Caco-2 (cell line): ENCODE results near the gene PIGV. TPM values are rescaled to one million over a fixed set of nuclear protein-coding genes. Genes with fewer than 3 reads are reported as not detected.

Source experiments
- BruUV-seq: library from RNA; stranded (reverse); fragments of 400-500 nt; replicated peaks from 2 replicates; lab custom pipeline; 2021; lab: Mats Ljungman, UMichigan
- CTCF ChIA-PET: fragments of 300-600 bp; sonication (Branson Sonifier 250); formaldehyde crosslinking; loops from one replicate; lab custom pipeline; 2022; ENCODE audit warnings: antibody characterized with exemption; lab: Charles Lee
- POLR2A ChIA-PET: fragments of 300-600 bp; sonication (Branson Sonifier 250); formaldehyde crosslinking; loops from one replicate; lab custom pipeline; 2022; ENCODE audit warnings: antibody characterized with exemption; lab: Charles Lee
- DNase-seq, 2 experiments: peaks; one replicate each; pipeline versions ENCODE4 v3.0.0 to v3.0.0-alpha.2; 2020 to 2022
- H3K27me3 ChIP-seq: replicated peaks from 2 replicates; pipeline ENCODE4 v1.6.0; 2011; ENCODE audit warnings: low read length; ENCODE audit not compliant: control insufficient read depth, insufficient read depth
- H3K36me3 ChIP-seq: 2 replicates; pipeline ENCODE4 v1.5.1; 2011; ENCODE audit warnings: low read length; ENCODE audit not compliant: control insufficient read depth, insufficient read depth
- H3K4me1 ChIP-seq: fragments of 250-450 bp; sonication (Bioruptor Pico); 2 replicates; pipeline ENCODE4 v1.5.1; 2020; ENCODE audit warnings: mild to moderate bottlenecking
- H3K4me3 ChIP-seq: 2 replicates; pipeline ENCODE4 v1.5.1; 2011; ENCODE audit warnings: low read depth, mild to moderate bottlenecking, control low read depth, low read length
- H3K9me3 ChIP-seq: fragments of 250-450 bp; sonication (Bioruptor Pico); 2 replicates; pipeline ENCODE4 v1.5.1; 2020; ENCODE audit warnings: mild to moderate bottlenecking, moderate library complexity
- H3K27ac Mint-ChIP-seq: one replicate; pipeline ENCODE4 v1.8.0; 2022; ENCODE audit warnings: mixed read lengths; ENCODE audit not compliant: unreplicated experiment
- H3K27me3 Mint-ChIP-seq: one replicate; pipeline ENCODE4 v1.8.0; 2022; ENCODE audit warnings: mixed read lengths; ENCODE audit not compliant: insufficient read depth, unreplicated experiment
- H3K36me3 Mint-ChIP-seq: one replicate; pipeline ENCODE4 v1.8.0; 2022; ENCODE audit warnings: mild to moderate bottlenecking, mixed read lengths; ENCODE audit not compliant: insufficient read depth, unreplicated experiment
- H3K4me1 Mint-ChIP-seq: one replicate; pipeline ENCODE4 v1.8.0; 2022; ENCODE audit warnings: low read depth, mixed read lengths; ENCODE audit not compliant: unreplicated experiment
- H3K4me3 Mint-ChIP-seq: one replicate; pipeline ENCODE4 v1.8.0; 2022; ENCODE audit warnings: mild to moderate bottlenecking, moderate library complexity, mixed read lengths; ENCODE audit not compliant: unreplicated experiment
- H3K9me3 Mint-ChIP-seq: one replicate; pipeline ENCODE4 v1.8.0; 2022; ENCODE audit warnings: mixed read lengths; ENCODE audit not compliant: unreplicated experiment
- intact Hi-C: fragments of 100-400 bp; cut with micrococcal nuclease; formaldehyde crosslinking; loops from one replicate; pipeline ENCODE4 v1.10.0; 2022; ENCODE audit not compliant: unreplicated experiment
- total RNA-seq: library from RNA; stranded (reverse); gene quantifications from 2 replicates; pipeline ENCODE4 v1.2.3, GENCODE V29; 2022
- TF ChIP-seq, protein P1 (sequence below), 2 experiments: fragments of 200-600 bp in 1 of 2; IDR thresholded peaks; 1 replicate in 1 of 2; 2 replicates in 1 of 2; pipeline versions ENCODE4 v1.5.1 to v1.8.0; 2011 to 2022; ENCODE audit warnings: antibody characterized with exemption in 1 of 2, control low read depth in 1 of 2, inconsistent platforms in 1 of 2, low read depth in 1 of 2, low read length in 1 of 2, mild to moderate bottlenecking in 1 of 2, moderate library complexity in 1 of 2; ENCODE audit not compliant: insufficient read depth in 1 of 2, severe bottlenecking in 1 of 2, unreplicated experiment in 1 of 2

PIGV gene
- total RNA-seq, 1 experiment from 2014 or later: 10.0 TPM

DNA sequence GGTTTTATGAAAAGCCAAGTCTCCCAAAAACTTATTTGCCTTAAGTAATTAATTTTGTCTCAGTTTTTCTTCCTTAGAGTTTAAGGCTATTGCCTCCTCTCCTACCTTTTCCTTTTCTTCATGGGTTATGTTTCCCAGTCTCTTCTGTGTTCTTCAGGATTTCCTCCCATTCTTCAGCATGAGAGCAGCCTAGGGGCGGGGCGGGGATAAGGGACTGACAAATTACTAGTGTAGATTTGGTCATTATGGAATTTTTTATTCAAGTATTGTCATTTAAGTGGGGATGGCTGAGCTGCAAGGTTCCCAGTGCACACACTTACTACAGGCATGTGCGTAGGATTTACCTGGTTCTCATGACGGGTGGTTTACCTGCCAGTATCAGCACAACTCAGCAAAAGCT is 35.2 kb upstream of the PIGV start:
- Mint-ChIP-seq H3K27ac (no peak overlapping the region), H3K4me3 (no peak overlapping the region), H3K9me3 (no peaks in the 10 kb centered on the region), H3K27me3 (no peaks in the 10 kb centered on the region), H3K36me3 (peaks cover 68% of the 10 kb centered on the region), H3K4me1 (no peaks in the 10 kb centered on the region)
- BruUV-seq: no TSS peak
- TF ChIP-seq, protein P1, sequence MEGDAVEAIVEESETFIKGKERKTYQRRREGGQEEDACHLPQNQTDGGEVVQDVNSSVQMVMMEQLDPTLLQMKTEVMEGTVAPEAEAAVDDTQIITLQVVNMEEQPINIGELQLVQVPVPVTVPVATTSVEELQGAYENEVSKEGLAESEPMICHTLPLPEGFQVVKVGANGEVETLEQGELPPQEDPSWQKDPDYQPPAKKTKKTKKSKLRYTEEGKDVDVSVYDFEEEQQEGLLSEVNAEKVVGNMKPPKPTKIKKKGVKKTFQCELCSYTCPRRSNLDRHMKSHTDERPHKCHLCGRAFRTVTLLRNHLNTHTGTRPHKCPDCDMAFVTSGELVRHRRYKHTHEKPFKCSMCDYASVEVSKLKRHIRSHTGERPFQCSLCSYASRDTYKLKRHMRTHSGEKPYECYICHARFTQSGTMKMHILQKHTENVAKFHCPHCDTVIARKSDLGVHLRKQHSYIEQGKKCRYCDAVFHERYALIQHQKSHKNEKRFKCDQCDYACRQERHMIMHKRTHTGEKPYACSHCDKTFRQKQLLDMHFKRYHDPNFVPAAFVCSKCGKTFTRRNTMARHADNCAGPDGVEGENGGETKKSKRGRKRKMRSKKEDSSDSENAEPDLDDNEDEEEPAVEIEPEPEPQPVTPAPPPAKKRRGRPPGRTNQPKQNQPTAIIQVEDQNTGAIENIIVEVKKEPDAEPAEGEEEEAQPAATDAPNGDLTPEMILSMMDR (IDR thresholded peaks at IDR 0.05; ENCODE audit: insufficient read depth in 1 of 2, low read depth in 1 of 2, low read length in 1 of 2, severe bottlenecking in 1 of 2, unreplicated experiment in 1 of 2): no peak
- H3K4me1 ChIP-seq: no peaks in the 10 kb centered on the region
- H3K4me3 ChIP-seq: no peak overlapping the region
- H3K36me3 ChIP-seq: no peaks in the 10 kb centered on the region; the same call in 1 of the 2 replicates
- intact Hi-C loops: no loop called here
- ChIA-PET POLR2A (no interaction called here), CTCF (no interaction called here)
- H3K9me3 ChIP-seq: no peaks in the 10 kb centered on the region
- H3K27me3 ChIP-seq: no peaks in the 10 kb centered on the region
- no peak for DNase-seq

DNA sequence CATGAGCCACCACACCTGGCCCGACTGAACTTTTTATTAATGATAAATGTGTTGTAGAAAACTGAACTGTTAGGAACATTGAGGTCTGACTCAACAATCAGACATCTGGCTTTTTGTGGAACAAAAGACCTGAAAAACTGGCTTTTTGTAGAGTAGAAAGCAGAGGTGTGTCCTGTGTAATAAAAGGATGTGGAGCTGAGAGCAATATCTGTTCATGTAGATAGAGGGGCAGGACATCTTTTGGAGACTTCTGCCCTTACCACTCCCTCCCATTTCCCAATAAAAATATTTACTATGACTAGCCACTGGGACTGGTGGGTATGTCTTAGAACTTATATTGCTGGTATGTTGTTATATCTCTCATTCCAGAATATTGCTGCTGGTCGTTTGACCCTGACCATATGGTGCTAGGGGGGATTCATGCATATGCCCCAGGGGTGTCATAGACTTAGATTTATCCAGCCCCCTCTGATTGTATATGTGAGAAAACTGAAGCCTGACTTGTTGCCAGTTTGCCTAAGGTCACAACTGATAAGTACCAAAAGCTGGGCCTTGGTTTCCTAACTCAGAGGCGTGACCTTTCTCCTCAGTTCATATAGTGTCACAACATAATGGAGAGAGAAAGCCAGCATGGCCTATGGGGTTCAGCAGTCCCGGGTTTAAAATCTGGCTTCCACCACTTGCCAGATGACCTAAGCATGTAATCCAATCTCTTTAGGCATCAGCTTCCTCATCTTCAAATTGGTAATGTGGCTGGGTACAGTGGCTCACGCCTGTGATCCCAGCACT is 33.5 kb upstream of the PIGV start:
- Mint-ChIP-seq H3K4me1 (no peaks in the 10 kb centered on the region), H3K27ac (no peak overlapping the region), H3K36me3 (peaks cover 67% of the 10 kb centered on the region), H3K4me3 (no peak overlapping the region), H3K9me3 (no peaks in the 10 kb centered on the region), H3K27me3 (no peaks in the 10 kb centered on the region)
- Histone ChIP-seq H3K4me1 (no peaks in the 10 kb centered on the region), H3K9me3 (no peaks in the 10 kb centered on the region), H3K27me3 (no peaks in the 10 kb centered on the region), H3K36me3 (peaks cover 2% of the 10 kb centered on the region), H3K4me3 (no peak overlapping the region)
- TF ChIP-seq, protein P1 (IDR thresholded peaks at IDR 0.05; ENCODE audit: insufficient read depth in 1 of 2, low read depth in 1 of 2, low read length in 1 of 2, severe bottlenecking in 1 of 2, unreplicated experiment in 1 of 2): no peak
- no peak for DNase-seq
- BruUV-seq: no TSS peak
- intact Hi-C loops: no loop called here
- CTCF ChIA-PET: no interaction called here
- POLR2A ChIA-PET: no interaction called here

DNA sequence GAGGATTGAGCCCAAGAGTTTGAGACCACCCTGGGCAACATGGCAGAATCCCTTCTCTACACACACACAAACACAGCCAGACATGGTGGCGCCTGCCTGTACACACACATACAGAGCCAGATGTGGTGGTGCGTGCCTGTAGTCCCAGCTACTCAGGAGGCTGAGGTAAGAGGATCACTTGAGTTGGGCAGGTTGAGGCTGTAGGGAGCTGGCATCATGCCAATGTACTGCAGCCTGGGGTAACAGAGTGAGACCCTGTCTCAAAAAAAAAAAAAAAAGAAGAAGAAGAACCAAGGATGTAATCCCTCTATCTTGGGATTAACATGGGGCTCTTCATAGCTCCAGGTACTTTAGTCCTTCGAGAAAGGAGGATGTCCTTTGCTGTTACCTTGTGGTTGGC is 29.4 kb upstream of the PIGV start:
- intact Hi-C loops: no loop called here
- no peaks in the 10 kb centered on the region for H3K27me3 ChIP-seq
- no peaks in the 10 kb centered on the region for H3K9me3 Mint-ChIP-seq
- BruUV-seq: no TSS peak
- H3K27me3 Mint-ChIP-seq: no peaks in the 10 kb centered on the region
- H3K36me3 ChIP-seq: peaks cover 5% of the 10 kb centered on the region
- no peak for DNase-seq
- H3K4me3 ChIP-seq: no peak overlapping the region
- H3K36me3 Mint-ChIP-seq: peaks cover 70% of the 10 kb centered on the region
- no peaks in the 10 kb centered on the region for H3K9me3 ChIP-seq
- no peaks in the 10 kb centered on the region for H3K4me1 ChIP-seq
- H3K4me1 Mint-ChIP-seq: no peaks in the 10 kb centered on the region
- H3K27ac Mint-ChIP-seq: no peak overlapping the region
- ChIA-PET CTCF (no interaction called here), POLR2A (interaction anchor here (0.6 kb wide), 1 partner anchor 140 kb away, joined by 3 read pairs; no protein-coding TSS in a partner anchor)
- TF ChIP-seq, protein P1 (IDR thresholded peaks at IDR 0.05; ENCODE audit: insufficient read depth in 1 of 2, low read depth in 1 of 2, low read length in 1 of 2, severe bottlenecking in 1 of 2, unreplicated experiment in 1 of 2): no peak
- no peak overlapping the region for H3K4me3 Mint-ChIP-seq
